BJ (cell line): ENCODE data around the gene PITPNM3. TPM values are rescaled to one million over a fixed set of nuclear protein-coding genes. Genes with fewer than 3 reads are reported as not detected.

Experiments
- CTCF ChIA-PET: fragments of 350-600 bp; formaldehyde crosslinking; extraction: SDS; loops from one replicate; lab custom pipeline; 2021; ENCODE audit warnings: antibody characterized with exemption, inconsistent platforms; lab: Yijun Ruan, JAX
- POLR2A ChIA-PET: fragments of 300-600 bp; sonication (Branson Sonifier 250); formaldehyde crosslinking; extraction: SDS; loops from one replicate; lab custom pipeline; 2021; ENCODE audit warnings: antibody characterized with exemption; lab: Charles Lee
- DNase-seq: peaks from one replicate; pipeline ENCODE4 v3.0.0-alpha.2; 2011; ENCODE audit warnings: low read depth
- H3K27me3 ChIP-seq: 2 replicates; pipeline ENCODE4 v1.6.0; 2011; ENCODE audit warnings: low read length; ENCODE audit not compliant: control insufficient read depth, insufficient read depth
- H3K36me3 ChIP-seq: 2 replicates; pipeline ENCODE4 v1.5.1; 2011; ENCODE audit warnings: low read length; ENCODE audit not compliant: control insufficient read depth, insufficient read depth
- H3K4me3 ChIP-seq: 2 replicates; pipeline ENCODE4 v1.5.1; 2011; ENCODE audit warnings: low read depth, mild to moderate bottlenecking, control low read depth, low read length
- CTCF ChIP-seq: IDR thresholded peaks from 2 replicates; pipeline ENCODE4 v1.5.1; 2011; ENCODE audit warnings: low read depth, mild to moderate bottlenecking, control low read depth, inconsistent platforms, low read length, moderate library complexity; ENCODE audit not compliant: insufficient read depth
- polyA plus RNA-seq: library from polyadenylated mRNA; depleted of rRNA; stranded (reverse); fragments of >200 nt; gene quantifications from 2 replicates; pipeline ENCODE4 v1.2.3, GENCODE V29; 2011

PITPNM3 gene
- polyA plus RNA-seq, 1 experiment, result 0.64 TPM

DNA sequence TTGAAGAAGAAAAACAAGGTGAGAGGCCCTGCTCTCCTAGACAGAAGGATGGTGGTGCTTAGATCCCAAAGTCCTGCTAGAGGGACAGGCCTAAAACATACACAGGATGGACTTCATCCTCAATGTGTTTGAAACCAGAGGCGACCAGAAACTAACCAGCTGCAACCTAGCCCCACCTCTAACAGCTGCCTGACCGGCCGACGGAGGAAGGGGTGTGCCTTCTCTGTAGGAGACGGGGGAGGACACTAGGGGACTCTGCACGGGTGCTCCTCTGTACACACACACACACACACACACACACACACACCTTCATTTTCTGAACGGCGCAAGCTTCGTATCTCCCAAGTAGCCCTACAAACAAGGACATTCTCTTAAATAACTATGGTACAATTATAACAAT, 24.3 kb upstream of the PITPNM3 start:
- no peak for TF ChIP-seq CTCF
- Histone ChIP-seq H3K27me3 (no peaks in the 10 kb centered on the region), H3K4me3 (no peak overlapping the region), H3K36me3 (peaks cover 7% of the 10 kb centered on the region)
- ChIA-PET POLR2A (interaction anchor here (0.5 kb wide), 1 partner anchor 23 kb away, joined by 4 read pairs; no protein-coding TSS in a partner anchor), CTCF (no interaction called here)
- DNase-seq, result no peak

DNA sequence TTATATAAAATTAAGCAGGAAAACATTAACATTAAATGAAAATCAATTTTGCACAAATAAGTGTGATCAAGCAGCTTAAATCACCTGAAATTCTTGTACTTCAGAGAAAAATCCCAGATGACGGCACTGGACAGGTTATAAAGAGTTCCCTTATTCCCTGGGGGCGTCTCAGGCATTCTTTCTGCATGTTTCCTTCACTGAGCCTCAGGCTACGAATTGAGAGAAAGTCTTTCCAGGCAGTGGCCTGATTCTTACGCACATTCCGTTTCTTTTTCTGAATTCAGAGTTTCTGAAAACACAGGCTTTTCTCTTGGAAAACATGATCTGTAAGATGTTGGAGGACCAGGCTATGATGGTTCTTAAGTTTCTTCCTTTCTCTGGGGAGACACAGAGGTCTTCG, 22.1 kb upstream of the PITPNM3 start:
- Histone ChIP-seq H3K4me3 (no peak overlapping the region), H3K36me3 (peaks cover 7% of the 10 kb centered on the region), H3K27me3 (no peaks in the 10 kb centered on the region)
- ChIA-PET POLR2A (no interaction called here), CTCF (no interaction called here)
- DNase-seq, result no peak
- TF ChIP-seq CTCF, result no peak

DNA sequence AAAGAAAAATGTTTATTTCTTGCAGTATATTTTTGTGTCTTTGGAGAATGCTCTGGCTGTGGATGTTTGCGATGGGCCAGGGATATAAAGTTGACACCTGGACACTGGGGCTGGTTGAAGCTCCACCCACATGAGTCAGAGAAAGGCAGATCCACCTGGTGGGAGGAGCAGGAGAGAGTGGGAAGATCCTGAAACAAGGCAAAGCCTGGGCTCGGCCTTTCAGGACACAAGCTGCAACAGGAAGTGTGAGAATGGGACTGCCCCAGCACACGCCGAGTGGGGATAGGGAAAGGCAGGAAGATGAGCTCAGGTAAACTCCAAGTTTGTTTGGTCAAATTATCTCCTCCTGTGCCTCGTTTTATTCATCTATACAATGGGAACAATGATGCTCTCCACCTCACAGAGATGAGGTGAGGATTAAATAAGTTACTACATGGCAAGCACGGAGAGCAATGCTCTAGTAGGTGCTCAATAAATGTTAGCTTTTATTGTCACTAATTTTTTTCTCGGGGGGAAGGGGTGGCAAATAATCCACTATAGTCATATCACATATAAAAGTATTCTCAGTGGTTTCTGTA, 21.4 kb upstream of the PITPNM3 start:
- DNase-seq, result no peak
- Histone ChIP-seq H3K4me3 (no peak overlapping the region), H3K36me3 (peaks cover 5% of the 10 kb centered on the region), H3K27me3 (no peaks in the 10 kb centered on the region)
- POLR2A ChIA-PET, result no interaction called here
- no peak for TF ChIP-seq CTCF
- CTCF ChIA-PET, result no interaction called here

- H3K36me3 ChIP-seq, result peaks cover 3% of the 10 kb centered on the region
- H3K4me3 ChIP-seq, result no peak overlapping the region
- no peak for TF ChIP-seq CTCF
- POLR2A ChIA-PET, result no interaction called here
- no peak for DNase-seq
- CTCF ChIA-PET, result interaction anchor here (0.6 to 3.8 kb wide), 3 partner anchors 8 to 104 kb away, joined by 3 to 27 read pairs (median 3); no protein-coding TSS in a partner anchor
- no peaks in the 10 kb centered on the region for H3K27me3 ChIP-seq
These were observed 19.9 kb upstream of the PITPNM3 start for GRCh38 chr17:6576038-6576785.

DNA sequence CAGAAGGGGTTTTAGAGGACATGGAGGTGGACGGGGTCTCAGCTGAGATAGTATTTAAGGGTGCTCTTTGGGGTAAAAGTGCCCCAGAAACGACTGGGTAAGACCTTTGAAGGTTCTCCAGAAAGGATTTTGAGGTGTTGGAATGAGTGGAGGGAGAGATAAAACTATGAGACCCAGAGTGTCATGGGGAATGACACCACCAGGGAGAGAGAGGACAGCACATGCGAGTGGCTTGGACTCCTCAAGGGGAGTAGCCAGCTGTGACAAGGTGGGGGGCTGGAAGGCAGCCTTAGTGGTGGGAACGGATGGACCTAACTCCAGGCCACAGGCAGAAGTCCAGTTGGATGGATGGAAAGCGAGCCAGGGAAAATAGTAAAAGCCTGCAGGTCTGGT, 19.2 kb upstream of the PITPNM3 start:
- H3K4me3 ChIP-seq, result no peak overlapping the region
- TF ChIP-seq CTCF, result no peak
- peaks cover 3% of the 10 kb centered on the region for H3K36me3 ChIP-seq
- no peak for DNase-seq
- ChIA-PET CTCF (interaction anchor here (1.2 to 3.8 kb wide), 4 partner anchors 8 to 103 kb away, joined by 3 to 27 read pairs (median 3); no protein-coding TSS in a partner anchor), POLR2A (no interaction called here)
- no peaks in the 10 kb centered on the region for H3K27me3 ChIP-seq
